Measurements from ENCODE around the gene SEC16B. TPM values are rescaled to one million over a fixed set of nuclear protein-coding genes. Genes with fewer than 3 reads are reported as not detected.
"Not testable (repeated sequence)": the region's sequence is repeated elsewhere in the genome, so short reads cannot be mapped to it uniquely, and the experiment has no call there.

The SEC16B gene
- polyA plus RNA-seq (2014; cell fraction: cytosol; rRNA removed): 0.03 TPM in 1 of 2 replicates, not detected in the other
- 0.14 TPM in 1 of 2 replicates, not detected in the other for polyA plus RNA-seq (2014; cell fraction: nucleus; rRNA removed)

DNA sequence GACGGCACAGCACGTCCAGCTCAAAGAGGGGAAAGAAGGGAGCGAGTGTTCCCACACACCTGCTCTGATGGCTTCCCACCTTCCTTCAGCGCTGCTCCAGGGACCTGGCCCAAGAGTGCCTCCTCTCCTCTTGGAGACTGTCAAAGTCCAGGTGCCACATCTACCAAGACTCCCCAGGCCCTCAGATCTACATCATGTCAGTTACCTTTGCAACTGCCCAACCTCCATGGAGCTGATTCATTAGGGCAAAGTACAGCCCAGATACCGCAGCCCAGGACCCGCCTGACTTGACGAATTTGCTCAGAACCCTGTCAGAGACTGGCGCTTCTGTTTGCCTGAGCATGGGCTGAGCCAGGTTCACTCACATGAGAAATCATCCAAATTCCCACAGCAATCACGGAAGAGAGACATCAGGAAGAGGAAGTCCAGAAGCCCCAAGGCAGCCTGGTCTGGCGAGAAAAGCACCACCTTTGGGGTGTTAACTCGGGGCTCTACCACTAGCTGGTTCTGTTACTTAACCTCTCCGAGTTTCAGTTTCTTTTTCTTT, at the start of gene SEC16B:
Gene SEC16B (minus strand): TSS at position 234 of the 547 bp plus-strand sequence. CDS start 2,077 bp downstream, outside the sequence.
- DNase-seq (ENCODE audit: low spot score): no peak

- no peak for DNase-seq (ENCODE audit: low spot score)
These were observed 49.8 kb upstream of the SEC16B start for GRCh38 chr1:178019622-178020021.

- no peak for DNase-seq (ENCODE audit: low spot score)
These were observed 49.4 kb upstream of the SEC16B start for GRCh38 chr1:178019208-178019607.

DNA sequence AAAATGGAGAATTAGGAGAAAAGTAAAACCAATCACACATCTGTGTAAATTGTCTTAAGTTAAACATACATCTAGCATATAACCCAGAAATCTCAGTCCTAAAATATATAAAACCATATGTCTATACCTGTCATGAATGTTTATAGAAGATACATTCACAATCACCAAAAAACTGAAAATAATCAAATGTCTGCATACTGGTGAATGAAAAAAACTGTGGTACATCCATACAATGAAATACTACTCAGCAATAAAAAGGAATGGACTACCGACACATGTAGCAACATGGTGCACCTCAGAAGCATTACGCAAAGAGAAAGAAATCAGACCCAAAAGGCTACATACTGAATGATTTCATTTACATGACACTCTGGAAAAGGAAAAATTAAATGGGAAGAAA, 47.7 kb upstream of the SEC16B start:
- DNase-seq (ENCODE audit: low spot score): no peak

- no peak for DNase-seq (ENCODE audit: low spot score)
These were observed 42.1 kb upstream of the SEC16B start for GRCh38 chr1:178011864-178012503.

GRCh38 chr1:178011465-178011828, 41.6 kb upstream of the SEC16B start:
- DNase-seq (ENCODE audit: low spot score): no peak

GRCh38 chr1:178010674-178011464, 41.0 kb upstream of the SEC16B start:
- DNase-seq (ENCODE audit: low spot score): no peak

GRCh38 chr1:178006043-178006442, 36.2 kb upstream of the SEC16B start:
- no peak for DNase-seq (ENCODE audit: low spot score)

DNA sequence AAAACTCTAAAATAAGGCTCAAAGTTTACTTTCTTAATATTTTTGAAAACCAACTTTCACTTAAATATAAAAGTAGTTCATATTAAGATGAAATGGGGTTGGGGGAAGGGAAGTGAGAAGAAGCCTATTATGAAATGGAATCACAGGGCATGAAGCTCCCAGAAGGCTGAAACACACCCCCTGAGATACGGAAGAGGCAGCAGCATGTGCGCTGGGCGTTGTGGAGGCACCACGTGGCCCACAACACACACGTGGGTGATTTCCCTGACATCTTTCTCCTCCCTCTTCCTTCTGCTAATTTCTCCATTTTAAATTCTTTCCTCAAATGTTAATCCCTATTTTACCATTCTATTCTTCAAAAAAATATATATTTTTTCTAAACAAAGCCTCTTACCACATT, 35.6 kb upstream of the SEC16B start:
- DNase-seq (ENCODE audit: low spot score): no peak

GRCh38 chr1:178004926-178005391, 35.1 kb upstream of the SEC16B start:
- no peak for DNase-seq (ENCODE audit: low spot score)

DNA sequence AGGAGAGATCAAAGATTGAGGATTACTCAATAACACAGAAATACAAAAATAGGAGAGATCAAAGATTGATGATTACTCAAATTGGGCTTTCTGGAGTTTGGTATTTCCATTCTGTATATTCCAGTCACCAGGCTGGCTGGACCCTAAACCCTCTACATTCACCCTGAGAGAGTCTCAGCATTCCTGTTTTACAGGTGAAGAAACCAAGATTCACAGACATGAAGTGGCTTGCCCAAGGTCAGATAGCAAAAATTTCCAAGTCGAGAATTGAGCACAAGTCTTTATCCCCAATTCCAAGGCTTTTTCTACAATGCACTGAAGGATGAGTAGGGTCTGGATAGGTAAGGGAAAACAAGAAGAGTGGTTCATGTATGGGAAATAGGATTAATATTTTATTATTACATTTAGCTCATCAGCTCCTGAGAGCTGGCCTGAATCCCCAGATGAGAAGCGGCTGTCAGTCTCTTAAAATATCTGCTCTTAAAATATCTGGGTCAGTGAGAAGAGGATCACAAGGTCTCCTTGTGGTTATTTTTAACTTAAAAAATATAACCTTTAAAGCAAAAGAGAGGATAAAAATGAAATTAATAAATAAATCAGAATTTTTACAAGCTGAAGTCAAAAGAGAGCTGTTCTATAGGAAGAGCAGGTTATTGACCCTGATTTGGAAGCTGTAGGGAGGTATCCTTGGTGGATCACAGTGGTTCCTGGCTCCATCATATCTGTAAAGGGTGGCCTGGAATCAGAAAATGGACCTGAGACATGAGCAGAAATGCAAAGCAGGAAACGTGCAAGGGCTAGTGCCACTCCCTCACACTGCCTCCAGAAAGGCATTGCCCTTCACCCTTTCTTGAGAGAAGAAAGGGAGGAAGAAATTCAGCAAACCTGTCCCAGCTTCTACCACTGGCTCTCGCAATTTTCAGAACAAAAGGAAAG, 29.1 kb upstream of the SEC16B start:
- no peak for DNase-seq (ENCODE audit: low spot score)

DNA sequence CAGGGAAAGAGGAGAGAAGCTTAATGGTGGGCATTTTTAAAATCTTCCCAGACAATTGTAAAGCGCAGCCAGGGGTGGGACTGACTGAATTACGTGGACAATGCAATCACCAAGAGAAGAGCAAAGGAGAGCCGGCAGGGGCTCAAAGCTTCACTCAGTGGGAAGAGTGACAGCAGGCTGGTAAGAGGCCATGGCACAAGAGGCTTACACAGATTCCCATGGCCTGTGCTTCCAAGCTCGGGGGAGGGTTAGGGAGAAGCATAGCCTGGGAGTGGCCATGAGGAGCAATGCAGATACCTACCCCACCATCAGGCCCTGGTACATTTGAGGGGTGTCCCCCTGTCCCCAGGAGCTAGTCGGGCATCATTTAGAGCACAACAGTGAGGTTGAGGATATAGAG, 27.1 kb upstream of the SEC16B start:
- no peak for DNase-seq (ENCODE audit: low spot score)

GRCh38 chr1:177995369-177995768, 25.5 kb upstream of the SEC16B start:
- no peak for DNase-seq (ENCODE audit: low spot score)

DNA sequence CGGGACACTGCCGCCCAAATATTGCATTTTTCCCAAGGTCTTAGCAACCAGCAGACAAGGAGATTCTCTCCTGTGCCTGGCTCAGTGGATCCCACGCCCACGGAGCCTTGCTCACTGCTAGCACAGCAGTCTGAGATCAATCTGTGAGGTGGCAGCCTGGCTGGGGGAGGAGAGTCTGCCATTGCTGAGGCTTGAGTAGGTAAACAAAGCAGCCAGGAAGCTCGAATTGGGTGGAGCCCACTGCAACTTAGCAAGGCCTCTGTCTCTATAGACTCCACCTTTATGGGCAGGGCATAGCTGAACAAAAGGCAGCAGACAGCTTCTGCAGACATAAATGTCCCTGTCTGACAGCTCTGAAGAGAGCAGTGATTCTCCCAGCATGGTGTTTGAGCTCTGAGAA, 16.4 kb upstream of the SEC16B start:
- not testable (repeated sequence) for DNase-seq (ENCODE audit: low spot score)

- DNase-seq (ENCODE audit: low spot score): no peak
These were observed 14.9 kb upstream of the SEC16B start for GRCh38 chr1:177984761-177985160.

- DNase-seq (ENCODE audit: low spot score): peak; percentile 29
These were observed 14.3 kb upstream of the SEC16B start for GRCh38 chr1:177984136-177984525.

DNA sequence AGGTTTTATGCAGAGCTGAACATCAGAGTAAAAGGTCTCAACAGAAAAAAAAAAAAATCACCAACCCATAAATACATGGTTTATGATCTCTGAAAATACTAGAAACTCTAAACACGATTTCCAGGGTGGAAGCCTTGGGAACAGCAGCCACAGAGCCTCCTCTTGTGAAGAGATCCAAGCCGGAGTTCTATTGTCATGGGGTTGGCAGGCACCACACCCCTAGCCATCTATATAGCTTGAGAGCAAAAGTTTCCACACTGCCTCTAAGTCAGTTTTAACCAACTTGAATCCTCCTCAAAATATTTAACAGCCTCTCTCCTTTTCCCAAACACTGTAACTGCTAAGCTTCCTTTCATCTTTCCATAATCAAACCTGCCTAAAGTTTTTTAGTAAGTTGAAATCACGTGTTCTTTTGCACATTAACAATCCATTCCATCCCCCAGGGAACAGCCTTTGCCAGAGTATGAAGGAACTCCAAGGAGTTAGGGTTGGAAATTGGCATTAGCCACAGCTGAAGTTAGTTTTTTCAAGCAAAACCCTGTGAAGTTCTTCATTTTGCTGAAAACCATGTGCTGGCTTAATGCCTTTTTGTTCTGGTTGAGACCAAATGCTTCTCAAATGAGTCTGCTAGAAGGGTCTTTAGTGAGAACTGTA, 13.8 kb upstream of the SEC16B start:
- DNase-seq (ENCODE audit: low spot score): no peak

- DNase-seq (ENCODE audit: low spot score): no peak
These were observed 13.2 kb upstream of the SEC16B start for GRCh38 chr1:177983077-177983476.

- no peak for DNase-seq (ENCODE audit: low spot score)
These were observed 11.3 kb upstream of the SEC16B start for GRCh38 chr1:177981200-177981599.

DNA sequence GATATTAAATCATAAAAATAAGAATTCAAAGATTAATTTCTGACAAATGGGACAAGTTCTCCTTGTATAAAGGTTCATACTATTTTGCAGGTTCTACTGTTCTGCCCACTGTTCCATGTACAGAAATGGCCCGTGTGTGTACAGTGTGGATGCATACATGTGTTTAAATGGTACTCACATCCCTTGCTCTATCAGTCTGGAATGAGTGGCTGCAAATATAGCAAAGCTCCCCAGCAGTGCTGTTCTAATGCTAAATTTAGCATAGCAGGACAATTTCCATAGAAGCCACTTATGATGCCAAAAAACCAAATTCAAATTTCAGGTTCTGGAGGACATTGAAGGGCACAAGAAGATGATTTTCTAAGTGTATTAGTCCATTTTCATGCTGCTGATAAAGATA, 9.4 kb upstream of the SEC16B start:
- DNase-seq (ENCODE audit: low spot score): no peak

- DNase-seq (ENCODE audit: low spot score): no peak
These were observed 8.7 kb upstream of the SEC16B start for GRCh38 chr1:177978530-177978929.

All from SK-N-DZ (cell line).